SK-N-SH (cell line): ENCODE data around the gene ASS1. TPM values are rescaled to one million over a fixed set of nuclear protein-coding genes. Genes with fewer than 3 reads are reported as not detected.

Source experiments
- CTCF ChIA-PET: fragments of 300-600, 350-600 bp; formaldehyde crosslinking; extraction: SDS; loops from one replicate; lab custom pipeline; 2021; lab: Yijun Ruan, JAX
- POLR2A ChIA-PET: fragments of 350-600 bp; sonication (Branson Sonifier 250); formaldehyde crosslinking; extraction: SDS; loops from one replicate; lab custom pipeline; 2020; ENCODE audit warnings: antibody characterized with exemption, inconsistent platforms; lab: Yijun Ruan, JAX
- DNase-seq: peaks from one replicate; pipeline ENCODE4 v3.0.0; 2012
- H2AFZ ChIP-seq: fragments of 200-600 bp; sonication (generic); 2 replicates; pipeline ENCODE4 v1.8.1; 2016; ENCODE audit warnings: antibody characterized with exemption, mild to moderate bottlenecking, low read depth
- H3F3A ChIP-seq: fragments of 200-600 bp; sonication (generic); replicated peaks from 2 replicates; pipeline ENCODE3; 2016; ENCODE audit warnings: antibody characterized with exemption, mild to moderate bottlenecking; ENCODE audit not compliant: insufficient read depth
- H3K27ac ChIP-seq, 2 experiments: fragments of 200-500 bp in 1 of 2; fragments of 200-600 bp in 1 of 2; sonication (Bioruptor generic) in 1 of 2; sonication (generic), shearing (Covaris generic) in 1 of 2; 2 replicates each; pipeline versions ENCODE4 v1.5.1 to v1.6.1; 2014 to 2016; ENCODE audit warnings: low read depth in 2 of 2, inconsistent platforms in 1 of 2, low read length in 1 of 2, mild to moderate bottlenecking in 1 of 2, mixed read lengths in 1 of 2
- H3K27me3 ChIP-seq: fragments of 200-600 bp; sonication (generic), shearing (Covaris generic); 2 replicates; pipeline ENCODE4 v1.6.1; 2016; ENCODE audit warnings: mixed run types; ENCODE audit not compliant: insufficient read depth
- H3K36me3 ChIP-seq, 2 experiments: fragments of 200-500 bp in 1 of 2; fragments of 200-600 bp in 1 of 2; sonication (Bioruptor generic) in 1 of 2; sonication (generic) in 1 of 2; replicated peaks in 1 of 2; 2 replicates each; pipeline versions ENCODE3 to v1.5.1; 2014 to 2016; ENCODE audit warnings: low read length in 1 of 2, mild to moderate bottlenecking in 1 of 2; ENCODE audit not compliant: insufficient read depth in 2 of 2, control insufficient read depth in 1 of 2
- H3K4me1 ChIP-seq, 2 experiments: fragments of 200-500 bp in 1 of 2; fragments of 200-600 bp in 1 of 2; sonication (Bioruptor generic) in 1 of 2; sonication (generic), shearing (Covaris generic) in 1 of 2; 2 replicates each; pipeline versions ENCODE4 v1.5.1 to v1.6.1; 2014 to 2016; ENCODE audit warnings: low read depth in 1 of 2, low read length in 1 of 2, mixed run types in 1 of 2; ENCODE audit not compliant: insufficient read depth in 2 of 2, control insufficient read depth in 1 of 2
- H3K4me2 ChIP-seq: fragments of 200-600 bp; sonication (generic), shearing (Covaris generic); 2 replicates; pipeline ENCODE4 v1.6.1; 2017; ENCODE audit warnings: mixed run types
- H3K4me3 ChIP-seq, 2 experiments: fragments of 200-500 bp in 1 of 2; fragments of 200-600 bp in 1 of 2; sonication (Bioruptor generic) in 1 of 2; sonication (generic), shearing (Covaris generic) in 1 of 2; 2 replicates each; pipeline versions ENCODE4 v1.5.1 to v1.8.1; 2014 to 2016; ENCODE audit warnings: low read depth in 2 of 2, inconsistent platforms in 1 of 2, low read length in 1 of 2, mild to moderate bottlenecking in 1 of 2, mixed read lengths in 1 of 2, moderate library complexity in 1 of 2
- H3K79me2 ChIP-seq: fragments of 200-600 bp; sonication (generic); 2 replicates; pipeline ENCODE4 v1.8.1; 2017; ENCODE audit warnings: mild to moderate bottlenecking; ENCODE audit not compliant: insufficient read depth
- H3K9ac ChIP-seq: fragments of 200-600 bp; sonication (generic); 2 replicates; pipeline ENCODE4 v1.6.1; 2017; ENCODE audit warnings: mixed run types
- H3K9me2 ChIP-seq: fragments of 200-600 bp; sonication (generic); 2 replicates; pipeline ENCODE4 v1.6.1; 2017; ENCODE audit warnings: mixed run types
- H3K9me3 ChIP-seq: fragments of 200-600 bp; sonication (generic); 2 replicates; pipeline ENCODE4 v1.6.1; 2017; ENCODE audit warnings: mixed run types, mild to moderate bottlenecking, moderate library complexity
- H4K20me1 ChIP-seq: fragments of 200-600 bp; sonication (generic); 2 replicates; pipeline ENCODE4 v1.6.1; 2017; ENCODE audit warnings: mild to moderate bottlenecking, mixed run types; ENCODE audit not compliant: insufficient read depth
- CHD2 ChIP-seq: fragments of 150-350 bp; IDR thresholded peaks from 2 replicates; pipeline ENCODE4 v1.6.1; 2018; ENCODE audit warnings: low read length; ENCODE audit not compliant: partially characterized antibody
- CTCF ChIP-seq: fragments of 200-600 bp; sonication (generic); IDR thresholded peaks from 2 replicates; pipeline ENCODE4 v1.6.1; 2017; ENCODE audit warnings: antibody characterized with exemption, mild to moderate bottlenecking, moderate library complexity
- FOXJ3 ChIP-seq: sonication (generic); formaldehyde crosslinking; IDR thresholded peaks from 2 replicates; pipeline ENCODE4 v1.5.1; 2020; ENCODE audit warnings: mild to moderate bottlenecking, missing genetic modification reagents
- JUND ChIP-seq: IDR thresholded peaks from 2 replicates; pipeline ENCODE4 v1.4.0; 2012
- REST ChIP-seq: IDR thresholded peaks from 2 replicates; pipeline ENCODE4 v1.6.1; 2012; ENCODE audit warnings: mild to moderate bottlenecking, low read depth, low read length, moderate library complexity
- TEAD4 ChIP-seq: IDR thresholded peaks from 2 replicates; pipeline ENCODE4 v1.4.0; 2012; ENCODE audit warnings: mild to moderate bottlenecking, borderline replicate concordance; ENCODE audit not compliant: insufficient read depth
- USF2 ChIP-seq: fragments of 150-350 bp; IDR thresholded peaks from 2 replicates; pipeline ENCODE4 v1.6.1; 2017; ENCODE audit warnings: antibody characterized with exemption, low read length, low read depth, borderline replicate concordance
- ZBTB33 ChIP-seq: IDR thresholded peaks from 2 replicates; pipeline ENCODE4 v1.4.0; 2012; ENCODE audit warnings: low read depth, borderline replicate concordance
- WGBS: methylation state at CpG from one replicate; pipeline ENCODE4 v1.1.6; 2017; ENCODE audit warnings: low lambda C conversion rate; 5-methylcytosine and 5-hydroxymethylcytosine counted together
- polyA plus RNA-seq, 3 experiments: library from polyadenylated mRNA; depleted of rRNA; stranded (reverse); fragments of >200 nt; gene quantifications; 2 replicates each; pipeline ENCODE4 v1.2.3, GENCODE V29; 2012

Gene ASS1
- polyA plus RNA-seq, 1 of the 3 experiments (the other 2 are of a cell fraction) = 0.59 TPM

- H3K9me3 ChIP-seq = no peaks in the 10 kb centered on the region
- WGBS = 71% methylated on average over 26 of the region's 28 CpGs
- no peak overlapping the region for H3K9ac ChIP-seq
- H2AFZ ChIP-seq = no peak overlapping the region
- no peaks in the 10 kb centered on the region for H3K79me2 ChIP-seq
- H3K9me2 ChIP-seq = no peaks in the 10 kb centered on the region
- H3K27me3 ChIP-seq = 0 out of 2 replicates have a peak, but pooled peaks cover 4% of the 10 kb centered on the region
- no peak overlapping the region for H3K4me2 ChIP-seq
- H3K36me3 ChIP-seq = no peaks in the 10 kb centered on the region
- H3K27ac ChIP-seq = no peak overlapping the region
- POLR2A ChIA-PET = interaction anchor here (0.6 kb wide), 1 partner anchor 73 kb away, joined by 3 read pairs; no protein-coding TSS in a partner anchor
- TF ChIP-seq TEAD4 (no peak), CHD2 (no peak), JUND (no peak), CTCF (no peak), ZBTB33 (no peak), USF2 (no peak), REST (no peak), FOXJ3 (CRISPR knock-in tag) (no peak)
- CTCF ChIA-PET = interaction anchor here (1.4 kb wide), 1 partner anchor 147 kb away, joined by 5 read pairs; no protein-coding TSS in a partner anchor
- no peaks in the 10 kb centered on the region for H3F3A ChIP-seq
- DNase-seq = no peak
- H4K20me1 ChIP-seq = no peaks in the 10 kb centered on the region
- H3K4me1 ChIP-seq = peaks cover 0 to 8% of the 10 kb centered on the region in 2 experiments; a peak in 1 of 4 replicates
- no peak overlapping the region for H3K4me3 ChIP-seq
These were observed 91.2 kb downstream of the ASS1 start for GRCh38 chr9:130535818-130536521.
